DMS153 (cell line): ENCODE results near the gene RAP1B.
A peak's percentile ranks its signal among the peaks of the same experiment; 100 is the strongest.

Experiments used
- DNase-seq: peaks from one replicate; lab custom pipeline; 2025; lab: John Stamatoyannopoulos, UW

The RAP1B gene

DNA sequence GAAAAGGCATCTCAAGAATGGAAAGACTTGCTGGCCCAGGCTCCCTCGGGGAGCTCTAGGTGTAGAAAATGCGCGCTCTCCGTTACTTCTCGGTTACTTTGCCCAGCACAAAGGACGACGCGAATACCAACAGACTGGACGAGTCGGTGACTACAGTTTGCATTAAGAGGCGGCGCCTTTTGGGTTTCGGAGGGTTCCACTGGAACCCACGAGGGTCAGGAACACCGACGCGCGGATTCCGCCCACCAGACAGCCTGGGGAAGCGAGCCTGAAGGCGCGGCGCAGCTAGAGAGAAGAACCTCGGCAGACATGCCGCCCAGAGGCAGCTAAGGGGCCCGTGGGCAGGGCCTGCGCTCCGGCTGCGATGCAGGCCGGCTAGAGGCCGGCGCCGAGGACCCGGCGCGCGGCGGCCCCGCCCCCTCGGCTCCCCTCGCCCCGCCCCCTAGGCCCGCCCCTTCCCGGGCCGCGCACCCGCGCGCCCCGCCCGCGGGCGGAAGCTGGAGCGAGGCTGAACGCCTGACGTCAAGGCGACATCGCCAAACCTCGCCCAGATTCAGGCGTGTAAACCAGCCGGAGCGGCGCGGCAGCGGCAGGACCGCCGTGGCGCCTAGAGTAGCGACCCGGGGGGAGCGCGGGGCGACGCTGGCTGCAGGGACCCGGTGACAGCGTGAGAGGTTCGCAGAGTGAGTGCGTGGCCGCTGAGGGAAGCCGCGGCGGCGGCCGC lies at the start of gene RAP1B:
Gene RAP1B (plus strand): TSS at position 530 of the 724 bp plus-strand sequence. CDS start 37,826 bp downstream, outside the sequence.
- DNase-seq, result peak; percentile 75

DNA sequence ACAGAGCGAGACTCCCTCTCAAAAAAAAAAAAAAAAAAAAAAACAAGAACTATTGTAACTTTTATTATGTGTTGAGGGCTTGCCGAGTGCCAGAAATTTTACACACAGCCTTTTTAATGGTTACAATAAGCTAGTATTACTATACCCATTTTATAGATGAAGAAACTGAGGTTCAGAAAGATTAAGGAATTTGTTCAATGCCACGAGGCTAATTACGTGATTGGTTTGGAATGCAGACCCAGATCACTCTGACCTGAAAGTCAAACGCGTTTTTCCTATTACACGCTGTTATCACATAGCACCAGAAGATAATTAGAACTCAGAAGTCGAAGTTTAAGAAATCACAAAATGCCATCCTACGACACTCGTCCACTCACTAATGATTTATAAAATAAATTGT lies 48.9 kb upstream of the RAP1B start:
- DNase-seq, result no peak

DNA sequence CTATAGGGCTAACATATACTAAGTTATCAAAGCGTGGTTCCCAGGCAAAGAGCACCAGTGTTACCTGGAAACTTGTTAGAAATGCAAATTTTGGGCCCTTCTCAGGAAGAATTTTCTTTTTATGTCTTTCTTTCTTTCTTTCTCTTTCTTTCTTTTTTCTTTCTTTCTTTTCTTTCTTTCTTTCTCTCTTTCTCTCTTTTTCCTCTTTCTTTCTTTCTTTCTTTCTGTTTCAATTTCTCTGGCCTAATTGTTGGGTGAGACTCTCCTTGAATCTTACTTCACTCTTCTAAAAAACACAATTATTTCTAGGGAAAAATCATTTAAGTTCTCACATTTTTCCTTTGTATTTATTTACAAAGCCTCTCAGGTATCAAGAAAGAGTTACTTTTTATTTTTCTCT lies 46.5 kb upstream of the RAP1B start:
- DNase-seq, result no peak

DNA sequence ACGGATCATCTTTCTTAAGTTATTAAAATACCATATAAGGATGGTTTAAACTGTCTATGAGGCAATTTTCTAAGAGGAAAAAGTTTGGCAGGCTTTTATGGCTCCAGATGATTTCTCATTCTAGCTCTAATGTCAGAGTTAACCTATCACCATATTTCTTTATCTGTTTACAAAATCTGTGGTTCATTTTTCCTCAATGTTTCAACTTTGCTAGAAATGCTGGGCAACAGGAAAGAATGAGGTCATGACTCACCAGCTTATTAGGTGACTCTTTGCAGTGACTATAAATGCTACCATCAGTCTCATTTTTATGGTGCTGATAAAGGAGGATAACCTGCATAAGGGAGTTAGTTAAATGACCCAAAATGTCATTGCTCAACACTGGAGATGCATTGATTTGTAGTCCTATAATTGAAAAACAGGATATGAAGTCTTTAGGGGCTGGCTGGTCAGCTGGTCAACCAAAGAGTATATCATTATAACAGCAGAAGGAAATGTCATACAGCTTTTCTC lies 45.3 kb upstream of the RAP1B start:
- DNase-seq, result peak; percentile 85

DNA sequence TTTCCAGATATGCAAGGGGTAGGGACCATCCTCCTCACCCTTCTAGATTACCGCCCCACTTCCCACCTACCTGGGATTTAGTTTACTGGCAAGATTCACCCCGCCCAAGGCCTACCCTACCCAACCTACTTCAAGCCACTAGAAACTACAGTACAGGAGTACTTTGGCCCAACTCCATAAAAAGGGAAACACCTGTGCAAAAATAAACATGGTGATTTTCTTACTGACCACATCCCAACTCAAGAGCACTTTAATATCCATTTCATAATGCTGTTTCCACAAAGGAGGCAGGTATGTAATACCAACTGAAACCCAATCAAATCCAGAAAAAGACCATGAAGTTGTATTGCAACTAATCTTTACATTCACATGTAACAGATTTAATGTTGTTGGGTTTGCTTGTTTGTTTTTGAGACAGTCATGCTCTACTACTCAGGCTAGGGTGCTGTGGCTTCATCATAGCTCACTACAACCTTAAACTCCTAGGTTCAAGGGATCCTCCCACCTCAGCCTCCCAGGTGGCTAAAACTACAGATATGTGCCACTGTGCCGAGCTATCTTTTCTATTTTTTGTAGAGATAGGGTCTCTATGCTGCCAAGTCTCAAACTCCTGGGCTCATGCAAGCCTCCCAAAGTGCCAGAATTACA lies 41.7 kb upstream of the RAP1B start:
- peak; percentile 88 for DNase-seq

DNA sequence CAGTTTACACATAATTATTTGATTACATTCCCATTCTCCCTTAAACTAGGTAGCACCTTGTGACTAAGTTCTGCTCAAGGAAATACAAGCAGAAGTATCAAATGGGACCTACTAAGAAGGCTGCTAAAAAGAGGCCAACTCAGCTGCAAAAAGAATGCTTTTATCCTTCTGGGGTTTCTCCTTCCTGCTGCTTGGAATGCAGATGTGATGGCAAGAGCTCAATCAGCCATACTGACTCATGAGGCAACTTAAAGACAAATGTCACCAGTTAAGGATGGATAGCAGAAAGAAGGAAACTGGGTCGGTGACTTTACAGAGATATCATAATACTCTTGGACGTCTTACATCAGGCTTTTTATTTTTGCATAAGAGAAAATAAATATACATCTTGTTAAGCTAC lies 38.0 kb upstream of the RAP1B start:
- no peak for DNase-seq

DNA sequence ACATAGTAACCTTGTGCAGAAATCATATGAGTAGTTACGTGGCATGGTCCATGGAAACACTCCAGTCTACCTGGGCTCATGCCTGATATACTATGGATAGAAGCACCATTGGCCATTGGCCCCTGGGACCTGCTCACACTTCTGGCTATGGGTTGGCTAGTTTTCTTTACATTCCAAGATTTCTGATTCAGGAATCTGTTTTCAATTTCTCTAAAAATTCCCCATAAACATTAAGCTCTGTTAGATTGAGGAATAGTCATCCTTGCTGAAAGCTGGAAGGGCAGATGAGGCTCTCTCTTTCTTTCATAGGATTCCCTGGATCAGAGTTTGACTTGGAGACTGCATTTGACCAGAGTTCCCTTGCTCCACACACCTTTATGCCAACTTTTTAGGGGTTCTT lies 37.3 kb upstream of the RAP1B start:
- no peak for DNase-seq

DNA sequence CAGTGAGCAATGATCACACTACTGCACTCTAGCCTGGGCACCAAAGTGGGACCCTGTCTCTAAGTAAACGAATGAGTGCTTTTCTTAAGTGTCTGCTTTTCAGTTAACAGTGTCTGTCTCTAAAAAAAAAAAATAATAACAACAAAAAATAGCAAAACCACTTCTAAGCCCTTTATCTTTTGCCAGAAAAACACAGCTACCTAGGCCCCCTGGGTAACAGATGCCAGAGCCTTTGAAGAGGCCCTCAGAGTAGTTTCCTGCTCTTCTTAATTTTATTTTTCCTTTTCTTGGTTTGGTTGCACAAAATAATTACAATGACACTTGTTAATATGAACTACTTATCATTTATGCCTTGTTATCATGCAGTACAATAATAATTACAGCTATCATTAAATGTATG lies 32.8 kb upstream of the RAP1B start:
- DNase-seq, result no peak

DNA sequence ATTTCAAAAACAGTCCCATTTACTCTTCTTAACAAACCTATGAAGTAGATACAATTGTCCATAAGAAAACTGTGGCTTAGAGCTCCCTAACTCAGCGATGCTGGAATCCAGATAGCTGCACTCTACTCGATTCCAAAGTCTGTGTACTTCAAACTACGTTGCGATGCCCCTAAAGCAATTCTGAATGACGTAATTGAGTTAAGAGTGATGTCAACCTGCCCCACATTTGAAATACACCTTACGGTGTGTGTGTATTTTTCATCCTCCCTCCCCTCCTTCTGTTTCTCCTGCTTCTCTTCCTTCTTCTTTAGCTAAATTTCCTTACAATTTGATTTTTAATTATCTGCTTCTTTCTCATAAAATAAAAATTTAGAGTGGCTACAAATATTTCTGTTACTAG lies 31.9 kb upstream of the RAP1B start:
- DNase-seq, result no peak

DNA sequence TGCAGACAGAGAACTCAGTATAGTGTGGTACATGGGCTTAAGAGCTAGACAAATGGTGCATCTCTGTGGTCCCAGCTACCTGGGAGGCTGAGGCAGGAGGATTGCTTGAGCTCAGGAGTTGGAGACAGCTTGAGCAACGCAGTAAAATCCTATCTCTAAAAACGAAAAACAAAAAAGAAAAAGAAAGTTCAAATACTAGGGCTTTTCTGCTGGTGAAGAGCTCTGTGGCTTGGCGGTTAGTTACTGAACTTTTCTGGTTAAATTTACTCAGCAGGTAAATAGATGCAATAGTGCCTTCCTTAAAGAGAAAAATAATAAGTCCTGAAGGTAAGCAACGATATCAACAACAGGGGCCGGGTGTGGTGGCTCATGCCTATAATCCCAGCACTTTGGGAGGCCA lies 31.4 kb upstream of the RAP1B start:
- no peak for DNase-seq

DNA sequence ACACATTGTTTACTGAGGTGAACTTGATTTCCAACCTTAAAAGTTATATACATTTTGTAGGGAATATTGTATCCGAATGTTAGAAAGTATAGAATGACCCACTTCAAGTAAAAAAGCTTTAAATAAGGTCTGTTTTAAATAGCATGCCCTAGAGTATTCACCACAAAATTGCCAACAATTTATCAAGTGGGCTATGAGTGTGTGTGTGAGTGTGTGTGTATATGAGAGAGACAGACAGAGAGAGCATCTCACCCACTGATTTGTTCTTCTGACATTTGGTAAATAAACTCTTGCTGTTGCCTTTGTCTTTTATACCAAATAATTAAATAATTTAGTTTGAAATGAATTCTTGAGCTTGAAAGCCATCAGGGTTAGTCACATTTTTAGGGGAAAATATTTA lies 29.8 kb upstream of the RAP1B start:
- no peak for DNase-seq

DNA sequence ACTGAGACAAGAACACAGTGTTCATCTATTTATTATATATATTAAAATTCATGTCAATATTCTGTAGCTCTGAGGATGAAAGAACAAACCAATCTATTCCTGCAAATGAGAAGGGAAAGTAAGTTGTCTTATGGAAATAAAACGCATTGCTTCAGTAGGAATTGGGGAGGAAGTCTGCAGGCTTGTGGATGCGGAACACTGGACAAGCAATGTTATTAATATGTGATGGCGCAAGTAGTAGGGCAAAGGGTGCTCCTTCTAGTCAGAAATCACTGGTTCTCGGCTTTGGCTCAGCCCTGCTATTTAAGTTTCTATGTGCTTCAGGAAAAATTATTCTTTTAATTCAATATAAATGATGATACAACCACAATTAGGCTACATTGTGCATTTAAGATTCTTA lies 28.8 kb upstream of the RAP1B start:
- no peak for DNase-seq

DNA sequence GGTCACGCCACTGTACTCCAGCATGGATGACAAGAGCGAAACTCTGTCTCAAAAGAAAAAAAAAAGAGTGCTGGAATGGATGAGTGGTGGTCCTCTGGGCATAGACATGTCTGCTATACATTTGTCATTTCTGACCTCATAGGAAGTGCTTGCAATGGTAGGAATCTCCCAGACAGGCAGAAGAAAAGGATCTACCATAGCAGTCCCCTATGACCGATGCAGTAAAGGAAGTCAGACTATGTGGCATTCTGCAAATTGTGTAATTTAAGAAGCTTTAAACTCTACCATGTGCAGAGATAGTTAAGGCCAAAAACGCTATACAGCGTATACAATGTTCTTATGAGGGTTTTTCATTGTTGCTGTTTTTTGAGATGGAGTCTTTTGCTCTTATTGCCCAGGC lies 24.7 kb upstream of the RAP1B start:
- no peak for DNase-seq

DNA sequence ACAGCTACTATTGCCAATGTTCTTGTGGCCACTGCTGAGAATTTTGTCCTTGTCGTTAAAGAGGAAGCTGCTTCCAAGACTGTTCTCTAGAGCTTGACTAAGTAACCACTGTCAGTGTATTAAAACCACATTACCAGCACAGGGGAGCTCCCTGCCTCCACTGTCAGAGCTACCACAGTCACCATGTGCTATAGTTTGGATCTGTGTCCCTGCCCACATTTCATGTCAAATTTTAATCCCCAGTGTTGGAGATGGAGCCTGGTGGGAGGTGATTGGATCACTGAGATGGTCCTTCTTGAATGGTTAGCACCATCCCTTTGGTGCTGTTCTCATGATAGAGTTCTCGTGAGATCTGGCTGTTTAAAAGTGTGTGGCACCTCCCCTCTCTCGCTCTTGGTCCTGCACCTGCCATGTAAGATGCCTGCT lies 23.2 kb upstream of the RAP1B start:
- DNase-seq, result no peak

DNA sequence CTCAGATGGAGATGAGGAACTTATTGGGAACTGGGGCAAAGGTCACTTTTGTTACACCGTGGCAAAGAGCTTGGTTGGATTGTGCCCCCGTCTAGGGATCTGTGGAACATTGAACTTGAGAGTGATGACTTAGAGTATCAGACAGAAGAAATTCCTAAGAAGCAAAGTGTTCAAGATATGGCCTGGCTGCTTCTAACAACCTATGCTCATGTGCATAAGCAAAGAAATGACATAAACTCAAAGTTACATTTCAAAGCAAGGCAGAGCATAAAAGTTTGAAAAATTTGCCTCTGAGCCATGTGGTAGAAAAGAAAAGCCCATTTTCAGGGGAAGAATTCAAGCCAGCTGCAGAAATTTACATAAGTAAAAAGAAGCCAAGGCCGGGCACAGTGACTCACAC lies 21.5 kb upstream of the RAP1B start:
- no peak for DNase-seq

DNA sequence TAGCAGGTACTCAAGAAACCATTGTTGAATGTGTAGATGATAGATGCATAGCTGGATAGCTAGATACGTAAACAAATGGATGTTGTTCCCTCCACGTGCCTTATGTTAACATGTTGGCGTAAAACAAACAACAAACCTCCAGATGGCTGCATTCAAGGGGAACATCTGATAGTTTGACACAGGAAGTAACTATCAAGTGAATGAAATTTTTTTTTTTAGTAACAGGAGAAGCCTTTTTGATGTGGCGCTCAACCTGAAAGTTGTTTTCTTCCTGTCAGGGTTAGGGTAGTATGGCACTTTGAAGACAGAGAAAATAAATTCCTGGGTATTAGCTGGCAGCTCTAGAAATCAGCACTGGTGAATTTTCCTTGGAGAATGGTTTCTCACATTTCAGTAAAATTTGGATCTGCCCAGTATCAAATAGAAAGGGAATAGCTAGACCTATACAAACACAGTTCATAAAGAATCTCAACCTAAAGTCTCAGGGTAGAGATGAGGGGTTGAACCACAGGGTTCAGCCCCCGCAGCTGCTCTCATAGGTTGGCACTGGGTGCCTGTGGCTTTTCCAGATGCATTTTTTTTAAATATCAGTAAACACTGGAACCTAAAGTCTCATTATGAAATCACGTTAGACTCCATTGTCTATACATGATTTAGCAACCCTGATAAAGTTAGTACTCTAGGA lies 18.8 kb upstream of the RAP1B start:
- DNase-seq, result peak; percentile 60

DNA sequence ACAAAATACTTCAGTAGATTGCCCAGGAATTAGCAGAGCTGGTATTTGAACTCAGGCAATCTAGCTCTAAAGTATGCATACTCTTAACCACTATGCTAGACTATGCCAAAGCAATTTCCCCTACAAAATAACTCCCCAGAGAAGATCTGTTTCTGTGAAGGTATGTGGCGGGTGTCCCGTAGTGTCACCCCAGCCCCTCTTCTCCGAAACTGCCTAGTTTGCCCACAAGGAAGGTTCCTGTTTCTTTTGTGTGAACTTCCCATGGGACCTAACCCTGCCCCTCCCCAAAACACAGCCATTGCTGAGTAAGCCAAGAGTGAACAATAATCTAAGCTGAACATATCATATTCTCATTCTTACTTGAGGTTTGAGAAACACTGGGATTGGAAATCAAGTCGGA lies 15.5 kb upstream of the RAP1B start:
- no peak for DNase-seq

DNA sequence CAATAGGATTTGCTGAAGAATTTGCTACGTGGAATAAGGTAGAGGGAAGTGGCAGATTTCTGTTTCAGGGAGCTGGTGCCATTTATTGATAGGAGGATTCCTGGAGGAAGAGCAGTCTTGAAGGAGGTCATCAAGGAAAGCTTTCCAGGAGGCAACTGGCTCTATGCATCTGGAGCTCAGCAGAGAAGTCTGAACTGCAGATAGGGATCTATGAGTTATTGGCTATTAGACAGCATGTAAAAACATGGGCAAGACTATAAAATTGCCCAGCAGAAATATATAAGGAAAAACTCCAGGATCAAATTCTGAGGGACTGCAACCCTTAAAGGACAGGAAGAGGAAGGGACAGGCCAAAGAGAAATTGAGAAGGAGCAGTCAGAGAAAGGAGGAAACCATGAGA lies 8.9 kb upstream of the RAP1B start:
- no peak for DNase-seq

DNA sequence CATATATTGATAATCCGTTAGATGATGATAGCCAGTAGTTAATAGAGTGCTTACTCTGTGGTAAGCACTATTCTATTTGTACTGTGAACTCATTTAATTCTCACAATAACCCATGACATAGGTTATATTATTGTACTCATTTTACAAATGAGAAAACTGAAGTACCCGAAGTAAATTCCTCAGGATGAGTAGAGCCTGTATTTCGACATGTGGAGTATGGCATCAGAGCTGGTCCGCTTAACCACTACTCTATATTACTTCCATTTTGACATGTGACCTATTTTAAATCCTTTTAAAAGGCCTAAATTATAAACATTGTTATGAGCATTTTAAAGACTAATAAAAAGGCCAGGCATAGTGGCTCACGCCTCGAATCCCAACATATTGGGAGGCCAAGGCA lies 8.0 kb upstream of the RAP1B start:
- no peak for DNase-seq

DNA sequence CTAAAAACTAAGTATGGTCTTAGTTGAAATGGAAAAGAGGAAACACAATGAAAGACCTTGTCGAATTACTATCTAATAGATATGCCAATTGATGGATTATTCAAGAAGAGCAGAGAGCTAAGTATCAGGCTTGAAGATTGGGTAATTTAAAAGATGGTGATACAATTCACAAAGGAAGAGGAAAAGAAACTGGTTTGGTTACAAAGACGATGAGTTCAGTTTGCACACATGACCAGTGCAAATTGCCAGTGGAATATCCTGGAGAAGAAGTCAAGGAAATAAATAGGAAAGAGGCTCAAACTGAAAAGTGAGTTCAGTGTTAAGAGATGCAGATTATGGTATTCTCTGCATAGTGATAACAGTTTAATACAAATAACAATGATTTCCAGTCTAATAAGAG lies 2.5 kb upstream of the RAP1B start:
- no peak for DNase-seq

DNA sequence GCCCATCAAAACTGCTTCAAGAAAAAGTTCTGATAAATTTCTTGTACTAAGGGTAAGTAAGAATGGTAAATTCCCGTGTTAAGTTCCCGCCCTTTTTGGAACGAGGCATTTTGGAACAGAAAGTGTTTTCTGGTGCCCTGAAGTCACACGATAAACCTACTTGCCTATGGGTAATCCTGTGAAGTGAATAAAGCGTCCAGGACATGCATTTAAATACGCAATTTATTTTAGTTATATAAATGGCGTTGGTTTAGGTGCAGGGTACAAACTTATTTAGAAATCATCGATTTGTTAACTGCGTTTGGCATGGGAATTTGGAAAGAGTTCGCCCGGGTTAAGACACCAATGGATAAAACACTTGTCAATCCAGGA lies 715 bp upstream of the RAP1B start:
- DNase-seq, result no peak

DNA sequence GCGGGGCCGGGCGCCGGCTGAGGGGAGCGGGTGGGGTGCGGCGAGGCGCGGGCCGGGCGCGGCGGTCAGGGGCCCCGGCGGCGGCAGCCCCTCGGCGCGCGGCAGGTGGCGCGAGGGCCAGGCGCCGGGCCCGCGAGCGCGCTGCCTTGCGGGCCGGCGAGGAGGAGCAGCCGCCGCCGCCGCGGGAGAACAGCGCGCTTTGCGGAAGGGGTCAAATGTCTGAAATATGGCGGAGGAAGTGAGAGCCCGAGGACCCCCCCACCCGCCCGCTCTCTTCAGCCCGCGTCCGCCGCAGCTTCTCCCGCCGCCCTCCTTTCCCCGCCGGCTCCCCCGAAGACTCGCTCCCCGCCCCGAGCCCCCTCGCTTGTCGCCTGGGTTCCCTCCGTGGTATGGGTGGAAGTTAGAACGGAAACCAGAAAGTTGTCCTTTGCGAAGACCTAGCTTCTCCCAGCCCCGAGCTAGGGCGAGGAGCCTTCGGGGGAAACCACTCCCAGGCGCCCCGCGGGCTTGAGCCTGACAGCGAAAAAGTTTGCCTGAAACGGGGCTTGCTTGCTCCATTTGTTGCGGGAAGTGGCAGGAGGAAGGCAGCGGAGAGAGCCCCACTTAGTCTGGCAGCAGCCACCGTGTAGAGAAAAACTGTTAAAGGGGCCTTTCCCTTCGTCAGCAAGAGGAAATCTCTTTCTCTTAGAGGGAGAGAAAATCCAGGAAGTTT lies 551 bp downstream of the RAP1B start:
- no peak for DNase-seq

DNA sequence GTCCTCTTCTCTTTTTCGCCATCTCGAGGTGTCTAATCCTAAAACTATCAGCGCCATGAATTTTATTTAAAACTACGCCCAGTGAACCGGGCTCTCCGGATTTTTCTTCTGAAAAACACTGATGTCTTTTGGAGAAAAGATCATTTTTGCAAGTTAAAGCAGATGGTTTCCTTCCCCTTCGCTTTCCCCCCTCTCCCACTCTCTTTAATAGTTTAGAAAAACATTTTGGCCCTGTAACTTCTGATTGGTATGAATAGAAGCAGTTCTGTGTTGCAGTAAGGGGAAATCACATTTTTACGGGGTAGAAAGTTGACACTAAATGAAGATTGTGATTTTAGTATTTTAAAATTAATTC lies 1.1 kb downstream of the RAP1B start:
- no peak for DNase-seq
